Neural crest cell (in vitro differentiated cells): ENCODE measurements around the gene ANTXR2. TPM values are rescaled to one million over a fixed set of nuclear protein-coding genes. Genes with fewer than 3 reads are reported as not detected.

ENCODE experiments used
- DNase-seq: peaks from one replicate; pipeline ENCODE4 v3.0.0; 2021; ENCODE audit warnings: low read depth, mixed read lengths, low spot score
- H3K27ac Mint-ChIP-seq: one replicate; pipeline ENCODE4 v1.8.0; 2021; ENCODE audit warnings: mild to moderate bottlenecking, mixed read lengths; ENCODE audit not compliant: unreplicated experiment
- H3K27me3 Mint-ChIP-seq: 2 replicates; pipeline ENCODE4 v1.8.0; 2021; ENCODE audit warnings: low read depth, mild to moderate bottlenecking, mixed read lengths
- H3K36me3 Mint-ChIP-seq: 2 replicates; pipeline ENCODE4 v1.8.0; 2021; ENCODE audit warnings: low read depth, mild to moderate bottlenecking, mixed read lengths
- H3K4me1 Mint-ChIP-seq: 2 replicates; pipeline ENCODE4 v1.8.0; 2021; ENCODE audit warnings: mixed read lengths
- H3K4me3 Mint-ChIP-seq: one replicate; pipeline ENCODE4 v1.8.0; 2021; ENCODE audit warnings: mild to moderate bottlenecking, mixed read lengths
- H3K9me3 Mint-ChIP-seq: 2 replicates; pipeline ENCODE4 v1.8.0; 2021; ENCODE audit warnings: mixed read lengths
- CTCF ChIP-seq: fragments of 200-600 bp; sonication (generic); conservative IDR thresholded peaks from 2 replicates; pipeline ENCODE4 v1.5.0; 2021; ENCODE audit warnings: antibody characterized with exemption, mild to moderate bottlenecking
- total RNA-seq: library from RNA; stranded (reverse); gene quantifications from 2 replicates; pipeline ENCODE4 v1.2.1, GENCODE V29; 2021

ANTXR2 gene
- total RNA-seq, 1 donor from 2014 or later: 36.7 TPM

DNA sequence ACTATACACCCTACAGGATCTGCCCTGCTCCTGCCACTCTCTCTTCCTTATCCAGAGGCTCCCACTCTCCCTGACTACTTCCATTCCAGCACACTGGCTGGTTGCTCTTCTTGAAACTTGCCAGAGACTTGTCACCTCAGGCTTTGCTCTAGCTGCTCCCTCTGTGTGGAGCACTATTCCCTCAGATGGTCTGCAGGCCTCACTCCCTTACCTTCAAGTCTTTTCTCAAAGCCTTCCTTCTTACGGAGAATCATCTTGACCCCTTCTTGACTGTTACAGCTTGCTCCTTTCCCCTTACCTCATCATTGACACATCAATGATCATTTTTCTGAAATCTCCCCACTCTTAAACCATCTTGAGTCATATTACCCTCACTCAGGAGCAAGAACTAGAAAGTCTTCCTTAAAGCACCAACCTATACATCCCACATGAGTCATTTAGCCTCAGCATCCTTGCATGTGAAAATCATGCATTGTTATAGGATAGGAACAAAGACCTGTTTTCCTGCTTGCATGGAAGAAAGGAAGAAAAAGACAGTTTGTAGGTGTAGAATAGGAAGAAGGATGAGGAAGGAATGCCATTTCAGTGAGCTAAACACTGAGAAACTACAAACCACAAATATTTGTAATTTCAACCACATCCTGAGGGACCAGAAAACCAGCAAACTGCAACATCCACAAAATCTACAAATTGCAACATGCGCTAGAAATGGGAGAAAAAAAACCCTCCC, 55.7 kb downstream of the ANTXR2 start:
- Mint-ChIP-seq H3K36me3 (peaks cover 2% of the 10 kb centered on the region), H3K27me3 (no peaks in the 10 kb centered on the region), H3K4me1 (no peaks in the 10 kb centered on the region), H3K9me3 (no peaks in the 10 kb centered on the region), H3K4me3 (no peak overlapping the region), H3K27ac (no peak overlapping the region)
- no peak for DNase-seq
- TF ChIP-seq CTCF: no peak

DNA sequence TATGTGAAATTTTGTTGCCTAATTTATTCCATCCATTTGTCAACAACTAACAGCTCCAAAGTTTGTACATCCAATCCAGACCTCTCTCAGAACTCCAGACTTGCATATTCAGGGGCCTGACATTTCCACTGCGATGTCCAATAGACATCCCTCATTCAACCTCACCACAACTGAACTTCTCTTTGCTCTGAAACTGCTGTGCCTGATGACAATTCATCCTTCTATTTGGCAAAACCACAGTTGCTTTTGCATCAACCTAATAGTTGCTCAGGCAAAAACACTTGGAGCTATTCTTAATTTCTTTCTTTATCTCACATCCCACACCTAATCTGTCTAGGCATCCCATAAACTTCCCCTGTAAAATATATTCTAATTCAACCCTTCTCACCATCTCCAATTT, 56.5 kb downstream of the ANTXR2 start:
- H3K9me3 Mint-ChIP-seq: no peaks in the 10 kb centered on the region
- DNase-seq: no peak
- H3K27me3 Mint-ChIP-seq: no peaks in the 10 kb centered on the region
- peaks cover 2% of the 10 kb centered on the region for H3K36me3 Mint-ChIP-seq
- TF ChIP-seq CTCF: no peak
- H3K27ac Mint-ChIP-seq: no peak overlapping the region
- no peak overlapping the region for H3K4me3 Mint-ChIP-seq
- H3K4me1 Mint-ChIP-seq: no peaks in the 10 kb centered on the region

GRCh38 chr4:80015407-80016189, 57.4 kb downstream of the ANTXR2 start:
- Mint-ChIP-seq H3K27ac (no peak overlapping the region), H3K9me3 (no peaks in the 10 kb centered on the region), H3K4me3 (no peak overlapping the region), H3K27me3 (no peaks in the 10 kb centered on the region), H3K4me1 (no peaks in the 10 kb centered on the region), H3K36me3 (peaks cover 2% of the 10 kb centered on the region)
- no peak for TF ChIP-seq CTCF
- no peak for DNase-seq

- no peaks in the 10 kb centered on the region for H3K4me1 Mint-ChIP-seq
- H3K9me3 Mint-ChIP-seq: no peaks in the 10 kb centered on the region
- peaks cover 6% of the 10 kb centered on the region for H3K36me3 Mint-ChIP-seq
These were observed 58.5 kb downstream of the ANTXR2 start for GRCh38 chr4:80014531-80014930.

DNA sequence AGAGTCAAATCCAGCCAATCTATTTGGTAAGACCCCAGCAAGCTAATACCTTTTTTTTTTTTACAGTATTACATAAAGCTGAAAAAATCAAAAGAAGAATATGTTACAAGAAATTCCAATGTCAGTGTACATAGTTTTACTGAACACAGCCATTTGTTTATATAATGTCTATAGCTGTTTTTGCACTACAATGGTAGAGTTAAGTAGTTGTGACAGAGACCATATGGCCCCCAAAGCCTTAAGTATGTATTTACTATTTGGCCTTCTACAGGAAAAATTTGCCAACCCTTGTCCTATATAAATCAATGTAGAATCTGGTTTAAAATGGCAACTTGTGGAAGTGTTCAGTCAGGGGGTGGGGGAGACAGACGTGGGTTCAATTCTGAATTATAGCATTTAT, 60.7 kb downstream of the ANTXR2 start:
- Mint-ChIP-seq H3K27ac (no peak overlapping the region), H3K4me3 (no peak overlapping the region), H3K9me3 (no peaks in the 10 kb centered on the region)

More at GRCh38 chr4:80014531-80014930, 58.5 kb downstream of the ANTXR2 start:
- DNase-seq: no peak
- no peaks in the 10 kb centered on the region for H3K27me3 Mint-ChIP-seq
- TF ChIP-seq CTCF: no peak
- H3K4me3 Mint-ChIP-seq: no peak overlapping the region
- H3K27ac Mint-ChIP-seq: no peak overlapping the region

More for the DNA sequence above, 60.7 kb downstream of the ANTXR2 start:
- TF ChIP-seq CTCF: no peak
- Mint-ChIP-seq H3K36me3 (peaks cover 9% of the 10 kb centered on the region), H3K27me3 (no peaks in the 10 kb centered on the region), H3K4me1 (no peaks in the 10 kb centered on the region)
- no peak for DNase-seq
